Vagina (tissue), 2 donors: ENCODE measurements around the gene IMPA2. TPM values are rescaled to one million over a fixed set of nuclear protein-coding genes. Genes with fewer than 3 reads are reported as not detected.
A peak's percentile ranks its signal among the peaks of the same experiment; 100 is the strongest.

Source experiments
- DNase-seq, 2 donors: peaks; one replicate each; pipeline ENCODE4 v3.0.0-alpha.2; 2017; ENCODE audit errors: extremely low spot score in 2 of 2
- H3K27ac ChIP-seq: fragments of 200-600 bp; sonication (generic); one replicate; pipeline ENCODE4 v1.5.1; 2019
- H3K27me3 ChIP-seq: fragments of 200-600 bp; sonication (generic); one replicate; pipeline ENCODE4 v1.5.1; 2019
- H3K36me3 ChIP-seq, 2 donors: fragments of 200-600 bp; sonication (generic); one replicate each; pipeline ENCODE4 v1.5.1; 2017 to 2019
- H3K4me1 ChIP-seq: fragments of 200-600 bp; sonication (generic); one replicate; pipeline ENCODE4 v1.5.1; 2019
- H3K4me3 ChIP-seq, 2 donors: fragments of 200-600 bp; sonication (generic); 1 replicate in 1 of 2; 2 replicates in 1 of 2; pipeline ENCODE4 v1.5.1; 2016 to 2019
- H3K9me3 ChIP-seq: fragments of 200-600 bp; sonication (generic); one replicate; pipeline ENCODE4 v1.5.1; 2019
- POLR2A ChIP-seq, 2 donors: fragments of 450-650 bp; IDR thresholded peaks; one replicate each; pipeline ENCODE4 v1.6.1; 2017; ENCODE audit warnings: antibody characterized with exemption in 2 of 2, mild to moderate bottlenecking in 2 of 2, moderate library complexity in 2 of 2
- POLR2AphosphoS5 ChIP-seq, 2 donors: sonication (generic); formaldehyde crosslinking; IDR thresholded peaks; one replicate each; pipeline ENCODE4 v1.9.0; 2017; ENCODE audit warnings: antibody characterized with exemption in 2 of 2, mild to moderate bottlenecking in 2 of 2, low read depth in 1 of 2; ENCODE audit not compliant: insufficient read depth in 1 of 2
- intact Hi-C: fragments of 100-400 bp; cut with DNase I; formaldehyde crosslinking; loops from one replicate; pipeline ENCODE4 v1.15.1; 2023
- total RNA-seq: library from RNA; depleted of rRNA; stranded (reverse); fragments of >200 nt; gene quantifications from one replicate; pipeline ENCODE4 v1.2.3, GENCODE V29; 2016
- TF ChIP-seq, protein P1 (sequence below), 3 experiments: fragments of 450-650 bp in 2 of 3; fragments of 200-600 bp in 1 of 3; sonication (generic) in 1 of 3; IDR thresholded peaks; one replicate each; pipeline ENCODE4 v1.5.1; 2017 to 2019; ENCODE audit warnings: antibody characterized with exemption in 3 of 3, mild to moderate bottlenecking in 2 of 3, moderate library complexity in 2 of 3

IMPA2 gene
- total RNA-seq, 1 donor from 2014 or later, result 128 TPM

DNA sequence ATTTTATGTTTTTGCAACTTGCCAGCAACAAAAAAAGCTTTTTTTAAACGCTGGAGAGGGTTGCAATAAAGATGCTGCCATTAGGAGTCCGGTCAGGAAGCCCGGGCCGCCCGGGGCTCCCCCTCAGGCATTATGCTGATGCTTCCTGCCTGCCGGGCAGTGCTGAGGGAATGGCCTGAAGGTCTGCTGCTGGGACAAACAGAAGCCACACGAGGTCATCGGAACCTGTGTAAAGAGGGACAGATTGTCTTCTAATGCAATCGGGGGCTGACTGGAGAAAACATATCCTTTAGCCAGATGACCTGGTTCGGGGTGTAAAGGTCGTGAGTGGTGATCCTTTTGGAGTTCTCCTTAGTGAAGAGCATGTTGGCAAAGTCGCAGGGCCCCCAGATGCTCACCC lies 2.3 kb downstream of the IMPA2 start:
- H3K9me3 ChIP-seq, result no peaks in the 10 kb centered on the region
- H3K4me1 ChIP-seq, result peaks cover 53% of the 10 kb centered on the region
- intact Hi-C loops, result loop anchor here (5.0 kb wide), 1 partner anchor 36 kb away; no protein-coding TSS in a partner anchor
- H3K4me3 ChIP-seq, result peak overlapping the region in 1 of 2 donors; percentile 91
- peak overlapping the region; percentile 15 for H3K27ac ChIP-seq
- TF ChIP-seq POLR2A (IDR thresholded peaks at IDR 0.05) (no peak), POLR2AphosphoS5 (IDR thresholded peaks at IDR 0.05; ENCODE audit: insufficient read depth in 1 of 2, low read depth in 1 of 2) (no peak)
- TF ChIP-seq, protein P1, sequence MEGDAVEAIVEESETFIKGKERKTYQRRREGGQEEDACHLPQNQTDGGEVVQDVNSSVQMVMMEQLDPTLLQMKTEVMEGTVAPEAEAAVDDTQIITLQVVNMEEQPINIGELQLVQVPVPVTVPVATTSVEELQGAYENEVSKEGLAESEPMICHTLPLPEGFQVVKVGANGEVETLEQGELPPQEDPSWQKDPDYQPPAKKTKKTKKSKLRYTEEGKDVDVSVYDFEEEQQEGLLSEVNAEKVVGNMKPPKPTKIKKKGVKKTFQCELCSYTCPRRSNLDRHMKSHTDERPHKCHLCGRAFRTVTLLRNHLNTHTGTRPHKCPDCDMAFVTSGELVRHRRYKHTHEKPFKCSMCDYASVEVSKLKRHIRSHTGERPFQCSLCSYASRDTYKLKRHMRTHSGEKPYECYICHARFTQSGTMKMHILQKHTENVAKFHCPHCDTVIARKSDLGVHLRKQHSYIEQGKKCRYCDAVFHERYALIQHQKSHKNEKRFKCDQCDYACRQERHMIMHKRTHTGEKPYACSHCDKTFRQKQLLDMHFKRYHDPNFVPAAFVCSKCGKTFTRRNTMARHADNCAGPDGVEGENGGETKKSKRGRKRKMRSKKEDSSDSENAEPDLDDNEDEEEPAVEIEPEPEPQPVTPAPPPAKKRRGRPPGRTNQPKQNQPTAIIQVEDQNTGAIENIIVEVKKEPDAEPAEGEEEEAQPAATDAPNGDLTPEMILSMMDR (IDR thresholded peaks at IDR 0.05), result no peak
- DNase-seq, result no peak
- no peaks in the 10 kb centered on the region for H3K36me3 ChIP-seq
- no peaks in the 10 kb centered on the region for H3K27me3 ChIP-seq

DNA sequence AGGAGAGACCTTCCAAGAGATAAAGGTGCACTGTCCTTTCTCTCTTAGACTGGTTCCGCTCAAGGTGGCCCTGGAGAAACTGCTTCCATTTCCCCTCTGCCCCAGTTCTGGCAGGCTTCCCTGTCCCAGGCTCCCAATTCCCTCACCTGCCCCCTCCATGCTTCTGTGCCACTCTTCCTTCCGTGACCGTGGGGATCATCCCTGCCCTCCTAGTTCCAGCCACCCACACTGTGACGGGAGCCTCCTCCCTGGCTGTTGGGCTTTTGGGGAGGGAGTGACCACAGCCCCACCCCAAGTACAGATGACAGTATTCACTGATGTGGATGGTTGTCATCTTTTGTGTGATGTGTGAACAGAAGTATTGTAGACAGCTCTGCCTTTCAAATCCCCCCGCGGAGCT lies 2.8 kb downstream of the IMPA2 start:
- no peaks in the 10 kb centered on the region for H3K36me3 ChIP-seq
- no peaks in the 10 kb centered on the region for H3K9me3 ChIP-seq
- H3K4me3 ChIP-seq, result peak overlapping the region in 1 of 2 donors; percentile 91
- H3K4me1 ChIP-seq, result peaks cover 57% of the 10 kb centered on the region
- TF ChIP-seq POLR2AphosphoS5 (IDR thresholded peaks at IDR 0.05; ENCODE audit: insufficient read depth in 1 of 2, low read depth in 1 of 2), result no peak
- no peak for TF ChIP-seq POLR2A (IDR thresholded peaks at IDR 0.05)
- TF ChIP-seq, protein P1 (IDR thresholded peaks at IDR 0.05), result no peak
- intact Hi-C loops, result loop anchor here (5.0 kb wide), 1 partner anchor 37 kb away; no protein-coding TSS in a partner anchor
- DNase-seq, result no peak
- H3K27ac ChIP-seq, result no peak overlapping the region
- no peaks in the 10 kb centered on the region for H3K27me3 ChIP-seq

- TF ChIP-seq, protein P1 (IDR thresholded peaks at IDR 0.05), result no peak
- no peak for TF ChIP-seq POLR2AphosphoS5 (IDR thresholded peaks at IDR 0.05; ENCODE audit: insufficient read depth in 1 of 2, low read depth in 1 of 2)
- no peak for TF ChIP-seq POLR2A (IDR thresholded peaks at IDR 0.05)
- no peak overlapping the region for H3K27ac ChIP-seq
- peaks cover 63% of the 10 kb centered on the region for H3K4me1 ChIP-seq
- DNase-seq, result no peak
- no peak overlapping the region for H3K4me3 ChIP-seq
- intact Hi-C loops, result no loop called here
- H3K27me3 ChIP-seq, result no peaks in the 10 kb centered on the region
- no peaks in the 10 kb centered on the region for H3K9me3 ChIP-seq
- H3K36me3 ChIP-seq, result no peaks in the 10 kb centered on the region
Observed at GRCh38 chr18:11985586-11985985, 4.3 kb downstream of the IMPA2 start.

DNA sequence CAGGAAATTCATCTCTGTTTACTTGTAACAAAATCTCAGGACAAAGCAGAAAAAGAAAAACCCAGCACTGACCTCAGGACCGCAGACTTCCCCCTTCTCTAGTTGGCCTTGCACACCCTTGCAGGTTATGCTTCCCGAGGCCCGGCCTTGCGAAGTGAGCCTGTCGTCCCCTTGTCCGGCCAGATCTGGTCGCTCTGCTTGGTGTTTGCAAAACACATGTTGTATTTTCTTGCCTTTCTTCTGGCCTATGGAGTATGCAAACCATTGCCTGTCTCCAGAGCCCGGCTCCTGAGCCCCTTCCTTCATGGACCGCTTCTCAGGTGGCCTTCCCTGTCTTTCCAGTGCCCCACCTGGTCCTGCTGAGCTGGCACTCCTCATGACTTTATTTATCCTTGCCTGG lies 4.8 kb downstream of the IMPA2 start:
- TF ChIP-seq POLR2A (IDR thresholded peaks at IDR 0.05) (no peak), POLR2AphosphoS5 (IDR thresholded peaks at IDR 0.05; ENCODE audit: insufficient read depth in 1 of 2, low read depth in 1 of 2) (no peak)
- TF ChIP-seq, protein P1 (IDR thresholded peaks at IDR 0.05), result no peak
- Histone ChIP-seq H3K4me1 (peaks cover 67% of the 10 kb centered on the region), H3K4me3 (no peak overlapping the region), H3K9me3 (no peaks in the 10 kb centered on the region), H3K27ac (no peak overlapping the region), H3K27me3 (no peaks in the 10 kb centered on the region), H3K36me3 (no peaks in the 10 kb centered on the region)
- peak in 1 of 2 donors; percentile 77 for DNase-seq
- intact Hi-C loops, result no loop called here

GRCh38 chr18:11987527-11987926 lies 6.2 kb downstream of the IMPA2 start:
- no peak for DNase-seq
- no peak overlapping the region for H3K27ac ChIP-seq

More at GRCh38 chr18:11987527-11987926, 6.2 kb downstream of the IMPA2 start:
- Histone ChIP-seq H3K4me1 (peaks cover 64% of the 10 kb centered on the region), H3K27me3 (no peaks in the 10 kb centered on the region), H3K36me3 (no peaks in the 10 kb centered on the region), H3K9me3 (no peaks in the 10 kb centered on the region), H3K4me3 (no peak overlapping the region)
- TF ChIP-seq POLR2A (IDR thresholded peaks at IDR 0.05) (no peak), POLR2AphosphoS5 (IDR thresholded peaks at IDR 0.05; ENCODE audit: insufficient read depth in 1 of 2, low read depth in 1 of 2) (no peak)
- TF ChIP-seq, protein P1 (IDR thresholded peaks at IDR 0.05), result no peak
- intact Hi-C loops, result no loop called here
